Tibial nerve (tissue), 3 donors: ENCODE data around the gene HOXB7.

Experiments
- CTCF ChIP-seq, 5 experiments: fragments of 200-600 bp in 3 of 5; fragments of 450-650 bp in 2 of 5; sonication (generic) in 3 of 5; IDR thresholded peaks; one replicate each; pipeline ENCODE4 v1.5.1; 2016 to 2019; ENCODE audit warnings: antibody characterized with exemption in 5 of 5, mild to moderate bottlenecking in 3 of 5, moderate library complexity in 2 of 5
- POLR2A ChIP-seq, 2 donors: fragments of 450-650 bp; IDR thresholded peaks; one replicate each; pipeline ENCODE4 v1.6.1; 2017; ENCODE audit warnings: antibody characterized with exemption in 2 of 2, mild to moderate bottlenecking in 2 of 2, moderate library complexity in 2 of 2

GRCh38 chr17:48588074-48588415 lies 22.8 kb downstream of the HOXB7 start:
- TF ChIP-seq CTCF (IDR thresholded peaks at IDR 0.05) (no peak), POLR2A (IDR thresholded peaks at IDR 0.05) (no peak)
